Adrenal gland (tissue), 5 donors: ENCODE data around the gene SLC15A1.

Source experiments
- POLR2A ChIP-seq, 2 donors: fragments of 450-650 bp; IDR thresholded peaks; one replicate each; pipeline ENCODE4 v1.6.1; 2017; ENCODE audit warnings: antibody characterized with exemption in 2 of 2, mild to moderate bottlenecking in 2 of 2, moderate library complexity in 1 of 2
- TF ChIP-seq, protein P1 (sequence below), 6 experiments: fragments of 450-650 bp in 4 of 6; fragments of 200-600 bp in 2 of 6; sonication (generic) in 1 of 6; IDR thresholded peaks; 1 replicate in 5 of 6; 2 replicates in 1 of 6; pipeline versions ENCODE4 v1.5.1 to v1.8.0; 2016 to 2021; ENCODE audit warnings: antibody characterized with exemption in 6 of 6, mild to moderate bottlenecking in 2 of 6, moderate library complexity in 1 of 6
- donor health status: DM: no; HTN: no; CAD: no.

DNA sequence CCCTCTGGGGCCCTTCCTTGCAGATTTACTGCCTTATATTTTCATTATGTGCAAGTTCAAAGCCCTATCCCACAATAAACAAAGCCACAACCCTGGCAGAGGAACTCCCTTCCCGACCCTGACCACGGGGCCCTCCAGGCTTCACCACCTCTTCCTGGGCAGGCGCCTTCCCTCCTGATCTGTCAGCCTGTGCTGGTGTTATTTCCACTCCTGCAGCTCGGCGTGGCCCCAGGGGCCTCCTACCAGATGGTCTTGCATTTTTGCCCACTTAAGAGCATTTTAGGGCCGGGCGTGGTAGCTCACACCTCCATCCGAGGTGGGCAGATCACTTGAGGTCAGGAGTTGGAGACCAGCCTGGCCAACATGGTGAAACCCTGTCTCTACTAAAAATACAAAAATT is 22.8 kb downstream of the SLC15A1 start:
- TF ChIP-seq, protein P1, sequence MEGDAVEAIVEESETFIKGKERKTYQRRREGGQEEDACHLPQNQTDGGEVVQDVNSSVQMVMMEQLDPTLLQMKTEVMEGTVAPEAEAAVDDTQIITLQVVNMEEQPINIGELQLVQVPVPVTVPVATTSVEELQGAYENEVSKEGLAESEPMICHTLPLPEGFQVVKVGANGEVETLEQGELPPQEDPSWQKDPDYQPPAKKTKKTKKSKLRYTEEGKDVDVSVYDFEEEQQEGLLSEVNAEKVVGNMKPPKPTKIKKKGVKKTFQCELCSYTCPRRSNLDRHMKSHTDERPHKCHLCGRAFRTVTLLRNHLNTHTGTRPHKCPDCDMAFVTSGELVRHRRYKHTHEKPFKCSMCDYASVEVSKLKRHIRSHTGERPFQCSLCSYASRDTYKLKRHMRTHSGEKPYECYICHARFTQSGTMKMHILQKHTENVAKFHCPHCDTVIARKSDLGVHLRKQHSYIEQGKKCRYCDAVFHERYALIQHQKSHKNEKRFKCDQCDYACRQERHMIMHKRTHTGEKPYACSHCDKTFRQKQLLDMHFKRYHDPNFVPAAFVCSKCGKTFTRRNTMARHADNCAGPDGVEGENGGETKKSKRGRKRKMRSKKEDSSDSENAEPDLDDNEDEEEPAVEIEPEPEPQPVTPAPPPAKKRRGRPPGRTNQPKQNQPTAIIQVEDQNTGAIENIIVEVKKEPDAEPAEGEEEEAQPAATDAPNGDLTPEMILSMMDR (IDR thresholded peaks at IDR 0.05) = no peak
- TF ChIP-seq POLR2A (IDR thresholded peaks at IDR 0.05) = no peak
